Hepatocyte (in vitro differentiated cells): ENCODE data around the gene SP140L. TPM values are rescaled to one million over a fixed set of nuclear protein-coding genes. Genes with fewer than 3 reads are reported as not detected.

ENCODE experiments used
- DNase-seq: peaks from one replicate; pipeline ENCODE4 v3.0.0-alpha.2; 2016; ENCODE audit warnings: low spot score
- H2AFZ ChIP-seq: fragments of 200-600 bp; sonication (generic); 2 replicates; pipeline ENCODE4 v1.6.0; 2016; ENCODE audit warnings: antibody characterized with exemption, mild to moderate bottlenecking
- H3K27ac ChIP-seq: fragments of 200-600 bp; sonication (generic); 2 replicates; pipeline ENCODE4 v1.5.1; 2016; ENCODE audit warnings: mild to moderate bottlenecking
- H3K27me3 ChIP-seq: fragments of 200-600 bp; sonication (generic); 2 replicates; pipeline ENCODE4 v1.6.1; 2016
- H3K36me3 ChIP-seq: fragments of 200-600 bp; sonication (generic); replicated peaks from 2 replicates; pipeline ENCODE4 v1.5.1; 2016; ENCODE audit warnings: low read depth; ENCODE audit not compliant: insufficient read depth
- H3K4me1 ChIP-seq: fragments of 200-600 bp; sonication (generic); 2 replicates; pipeline ENCODE4 v1.5.1; 2016; ENCODE audit warnings: mild to moderate bottlenecking, moderate library complexity; ENCODE audit not compliant: insufficient read depth
- H3K4me2 ChIP-seq: fragments of 200-600 bp; sonication (generic); 2 replicates; pipeline ENCODE4 v1.6.0; 2016
- H3K4me3 ChIP-seq: fragments of 200-600 bp; sonication (generic); 2 replicates; pipeline ENCODE4 v1.5.1; 2016; ENCODE audit warnings: mild to moderate bottlenecking
- H3K79me2 ChIP-seq: fragments of 200-600 bp; sonication (generic); 2 replicates; pipeline ENCODE4 v1.6.0; 2017; ENCODE audit warnings: mild to moderate bottlenecking
- H3K9me2 ChIP-seq: fragments of 200-600 bp; sonication (generic); replicated peaks from 2 replicates; pipeline ENCODE4 v1.6.0; 2017; ENCODE audit warnings: mild to moderate bottlenecking; ENCODE audit not compliant: insufficient read depth
- H3K9me3 ChIP-seq: fragments of 200-600 bp; sonication (generic); 2 replicates; pipeline ENCODE4 v1.5.1; 2016; ENCODE audit warnings: low read depth, mild to moderate bottlenecking
- H4K20me1 ChIP-seq: fragments of 200-600 bp; sonication (generic); 2 replicates; pipeline ENCODE4 v1.6.0; 2016; ENCODE audit warnings: mild to moderate bottlenecking; ENCODE audit not compliant: insufficient read depth, poor library complexity, severe bottlenecking
- CTCF ChIP-seq: fragments of 200-600 bp; sonication (generic); IDR thresholded peaks from 2 replicates; pipeline ENCODE4 v1.5.1; 2016; ENCODE audit warnings: antibody characterized with exemption, mild to moderate bottlenecking; ENCODE audit not compliant: poor library complexity
- EZH2 ChIP-seq: fragments of 200-600 bp; sonication (generic); IDR thresholded peaks from 2 replicates; pipeline ENCODE4 v1.6.1; 2016; ENCODE audit warnings: antibody characterized with exemption, mild to moderate bottlenecking, borderline replicate concordance
- EZH2phosphoT487 ChIP-seq: fragments of 200-600 bp; sonication (generic); IDR thresholded peaks from one replicate; pipeline ENCODE4 v1.6.1; 2018; ENCODE audit warnings: antibody characterized with exemption, mild to moderate bottlenecking, low read depth, moderate library complexity; ENCODE audit not compliant: unreplicated experiment, severe bottlenecking
- WGBS: methylation state at CpG from one replicate; pipeline ENCODE4 v1.1.6; 2016; ENCODE audit warnings: low lambda C conversion rate; ENCODE audit errors: missing lambda C conversion rate; 5-methylcytosine and 5-hydroxymethylcytosine counted together
- polyA plus RNA-seq: library from polyadenylated mRNA; unstranded; fragments of >200 nt; fragmentation: Nextera tagmentation; extraction: Ambion mirVana; gene quantifications from 2 replicates; pipeline ENCODE4 v1.2.1, GENCODE V29; 2016
- total RNA-seq: library from RNA; depleted of rRNA; stranded (reverse); fragments of >200 nt; gene quantifications from 2 replicates; pipeline ENCODE4 v1.2.3, GENCODE V29; 2014

SP140L gene
- total and polyA plus RNA-seq, 2 experiments from 2014 or later = 7.1 to 8.1 TPM

- no peak overlapping the region for H3K4me2 ChIP-seq
- H3K9me3 ChIP-seq = no peaks in the 10 kb centered on the region
- no peak for DNase-seq
- no peaks in the 10 kb centered on the region for H4K20me1 ChIP-seq
- H3K27me3 ChIP-seq = no peaks in the 10 kb centered on the region
- H2AFZ ChIP-seq = no peak overlapping the region
- H3K79me2 ChIP-seq = no peaks in the 10 kb centered on the region
- H3K27ac ChIP-seq = no peak overlapping the region
- H3K4me3 ChIP-seq = no peak overlapping the region
- H3K36me3 ChIP-seq = no peaks in the 10 kb centered on the region
- TF ChIP-seq EZH2phosphoT487 (no peak), EZH2 (no peak), CTCF (no peak)
- no peaks in the 10 kb centered on the region for H3K9me2 ChIP-seq
- WGBS = 56% methylated on average over 1 of the region's 1 CpG
- no peaks in the 10 kb centered on the region for H3K4me1 ChIP-seq
Observed at GRCh38 chr2:230362030-230362691, 35.2 kb downstream of the SP140L start.

GRCh38 chr2:230382108-230382507 is 55.1 kb downstream of the SP140L start:
- DNase-seq = no peak
- H3K27ac ChIP-seq = no peak overlapping the region
- H3K36me3 ChIP-seq = no peaks in the 10 kb centered on the region
- no peaks in the 10 kb centered on the region for H3K9me3 ChIP-seq
- no peaks in the 10 kb centered on the region for H4K20me1 ChIP-seq
- no peak for TF ChIP-seq CTCF
- no peak for TF ChIP-seq EZH2phosphoT487
- no peak for TF ChIP-seq EZH2
- 93% methylated on average over 2 of the region's 2 CpGs for WGBS
- H3K79me2 ChIP-seq = no peaks in the 10 kb centered on the region
- no peak overlapping the region for H2AFZ ChIP-seq
- no peaks in the 10 kb centered on the region for H3K27me3 ChIP-seq
- H3K4me2 ChIP-seq = no peak overlapping the region
- H3K9me2 ChIP-seq = no peaks in the 10 kb centered on the region
- no peak overlapping the region for H3K4me3 ChIP-seq
- no peaks in the 10 kb centered on the region for H3K4me1 ChIP-seq

GRCh38 chr2:230383453-230383852 is 56.5 kb downstream of the SP140L start:
- Histone ChIP-seq H3K27ac (no peak overlapping the region), H3K4me3 (no peak overlapping the region), H3K79me2 (no peaks in the 10 kb centered on the region), H3K9me2 (no peaks in the 10 kb centered on the region), H3K4me2 (no peak overlapping the region), H4K20me1 (no peaks in the 10 kb centered on the region), H2AFZ (no peak overlapping the region), H3K9me3 (no peaks in the 10 kb centered on the region), H3K4me1 (no peaks in the 10 kb centered on the region), H3K36me3 (no peaks in the 10 kb centered on the region), H3K27me3 (no peaks in the 10 kb centered on the region)
- DNase-seq = no peak
- TF ChIP-seq EZH2 (no peak), CTCF (no peak), EZH2phosphoT487 (no peak)
- 72% methylated on average over 5 of the region's 5 CpGs for WGBS

- Histone ChIP-seq H3K79me2 (no peaks in the 10 kb centered on the region), H3K9me2 (no peaks in the 10 kb centered on the region), H4K20me1 (no peaks in the 10 kb centered on the region), H3K27me3 (no peaks in the 10 kb centered on the region), H2AFZ (no peak overlapping the region), H3K4me2 (no peak overlapping the region), H3K9me3 (no peaks in the 10 kb centered on the region), H3K36me3 (no peaks in the 10 kb centered on the region), H3K4me1 (no peaks in the 10 kb centered on the region), H3K27ac (no peak overlapping the region), H3K4me3 (no peak overlapping the region)
- 72% methylated on average over 6 of the region's 6 CpGs for WGBS
- DNase-seq = no peak
- TF ChIP-seq CTCF (no peak), EZH2phosphoT487 (no peak), EZH2 (no peak)
Observed at GRCh38 chr2:230384986-230385385, 58.0 kb downstream of the SP140L start.
